T-helper 2 cell treated with Interferon-gamma antibody and Interleukin-4, amounts not matched to agents 5 μg/mL and 100 μg/mL, for 36 hours (primary cell): Measurements from ENCODE around the gene EXOC4.

Source experiments
- DNase-seq: peaks from one replicate; pipeline ENCODE4 v3.0.0; 2021; ENCODE audit warnings: low spot score
- H3K27ac Mint-ChIP-seq: one replicate; pipeline ENCODE4 v1.8.0; 2021; ENCODE audit warnings: mild to moderate bottlenecking, mixed read lengths
- H3K27me3 Mint-ChIP-seq: one replicate; pipeline ENCODE4 v1.8.0; 2021; ENCODE audit warnings: low read depth, mixed read lengths
- H3K36me3 Mint-ChIP-seq: one replicate; pipeline ENCODE4 v1.8.0; 2021; ENCODE audit warnings: low read depth, mixed read lengths
- H3K4me1 Mint-ChIP-seq: one replicate; pipeline ENCODE4 v1.8.0; 2021; ENCODE audit warnings: low read depth, mixed read lengths
- H3K4me3 Mint-ChIP-seq: one replicate; pipeline ENCODE4 v1.8.0; 2022; ENCODE audit warnings: mild to moderate bottlenecking, moderate library complexity, mixed read lengths
- H3K9me3 Mint-ChIP-seq: one replicate; pipeline ENCODE4 v1.8.0; 2021; ENCODE audit warnings: mixed read lengths

Gene EXOC4

GRCh38 chr7:133851411-133851810, 598.5 kb downstream of the EXOC4 start:
- Mint-ChIP-seq H3K36me3 (no peaks in the 10 kb centered on the region), H3K27me3 (no peaks in the 10 kb centered on the region), H3K4me3 (no peak overlapping the region), H3K27ac (no peak overlapping the region), H3K4me1 (peaks cover 5% of the 10 kb centered on the region), H3K9me3 (no peaks in the 10 kb centered on the region)
- no peak for DNase-seq

DNA sequence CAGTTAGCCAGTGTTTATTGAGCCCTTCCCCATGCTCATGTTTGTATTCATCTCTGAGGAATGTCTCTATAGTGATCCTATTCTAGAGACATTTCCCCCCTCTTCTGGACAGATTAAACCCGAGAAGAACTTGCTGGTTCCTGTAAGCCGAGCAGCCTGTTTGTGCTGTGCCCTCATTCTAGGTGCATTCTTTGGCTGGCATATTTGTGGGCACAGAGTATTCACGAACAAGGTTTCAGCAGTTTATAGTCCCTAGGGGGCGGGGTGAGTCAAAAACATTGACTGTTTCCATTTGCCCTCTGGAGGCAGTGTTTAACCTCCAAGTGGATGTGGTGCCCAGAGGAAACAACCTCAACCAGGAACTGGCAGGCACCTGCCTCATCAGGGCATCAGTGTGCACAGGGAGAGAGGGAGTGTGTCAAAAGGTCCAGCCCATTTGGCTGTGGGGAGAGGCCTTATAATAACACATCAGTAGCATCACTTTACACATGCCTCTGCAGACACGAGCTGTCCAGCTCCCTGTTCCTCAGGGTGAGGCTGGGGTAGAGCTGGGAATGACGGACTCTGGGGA, 600.9 kb downstream of the EXOC4 start:
- no peaks in the 10 kb centered on the region for H3K36me3 Mint-ChIP-seq
- no peaks in the 10 kb centered on the region for H3K9me3 Mint-ChIP-seq
- no peak overlapping the region for H3K27ac Mint-ChIP-seq
- DNase-seq: peak; percentile 14
- no peaks in the 10 kb centered on the region for H3K27me3 Mint-ChIP-seq
- H3K4me3 Mint-ChIP-seq: no peak overlapping the region
- H3K4me1 Mint-ChIP-seq: peaks cover 5% of the 10 kb centered on the region

DNA sequence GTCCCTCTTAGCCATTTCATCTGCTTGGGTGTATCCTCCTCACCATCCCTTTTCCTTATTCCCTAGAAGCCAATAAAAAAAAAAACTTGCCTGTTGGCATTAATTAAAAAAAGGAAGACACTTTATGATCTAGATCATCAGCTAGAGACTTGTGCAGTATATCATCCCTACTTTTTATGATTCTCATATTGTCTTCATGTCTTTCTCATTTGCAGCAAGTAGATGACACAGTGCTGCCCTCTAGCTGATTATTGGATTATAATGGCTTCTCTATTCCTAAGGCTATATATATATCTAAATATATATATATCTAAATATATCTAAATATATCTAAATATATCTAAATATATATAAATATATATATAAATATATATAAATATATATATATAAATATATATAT, 601.9 kb downstream of the EXOC4 start:
- no peak for DNase-seq
- no peaks in the 10 kb centered on the region for H3K36me3 Mint-ChIP-seq
- peaks cover 5% of the 10 kb centered on the region for H3K4me1 Mint-ChIP-seq
- no peaks in the 10 kb centered on the region for H3K27me3 Mint-ChIP-seq
- H3K9me3 Mint-ChIP-seq: no peaks in the 10 kb centered on the region
- no peak overlapping the region for H3K4me3 Mint-ChIP-seq
- H3K27ac Mint-ChIP-seq: no peak overlapping the region

DNA sequence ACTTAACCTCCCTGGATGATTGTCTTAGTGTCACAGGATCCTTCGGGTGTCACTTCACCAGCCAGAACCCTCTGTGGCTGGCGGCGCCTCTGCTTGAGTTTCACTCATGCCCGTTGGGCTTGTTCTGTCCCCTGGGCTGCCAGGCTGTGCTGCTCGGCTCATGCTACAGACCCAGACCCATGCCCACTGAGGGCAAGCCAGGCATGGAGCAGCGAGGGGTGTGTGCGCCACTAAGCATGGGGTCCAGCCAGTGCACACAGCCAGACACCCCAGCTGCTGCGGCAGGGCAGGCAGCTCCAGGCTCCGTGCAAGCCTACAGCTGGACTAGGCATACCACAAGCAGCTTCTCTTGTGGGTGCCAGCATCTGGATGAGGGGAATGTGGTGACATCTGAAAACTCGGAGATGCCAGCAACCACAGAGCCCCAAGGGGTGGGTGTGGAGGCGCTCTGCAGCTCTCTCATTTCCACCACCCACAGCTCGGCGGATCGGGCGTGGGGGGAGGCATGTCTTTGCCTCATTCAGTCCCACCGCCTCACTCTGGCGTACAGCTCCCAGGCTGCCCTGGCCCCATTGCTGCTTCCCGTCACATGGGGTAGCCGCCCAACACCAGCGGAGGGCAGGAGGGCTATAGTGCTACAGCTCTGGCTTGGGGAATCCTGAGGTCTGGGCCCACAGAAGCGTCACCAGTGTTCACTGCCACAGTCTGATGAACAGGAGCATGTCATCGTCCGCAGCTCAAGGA, 604.7 kb downstream of the EXOC4 start:
- H3K4me1 Mint-ChIP-seq: peaks cover 5% of the 10 kb centered on the region
- H3K4me3 Mint-ChIP-seq: no peak overlapping the region
- no peaks in the 10 kb centered on the region for H3K9me3 Mint-ChIP-seq
- H3K36me3 Mint-ChIP-seq: no peaks in the 10 kb centered on the region
- H3K27ac Mint-ChIP-seq: no peak overlapping the region
- no peak for DNase-seq
- H3K27me3 Mint-ChIP-seq: no peaks in the 10 kb centered on the region

DNA sequence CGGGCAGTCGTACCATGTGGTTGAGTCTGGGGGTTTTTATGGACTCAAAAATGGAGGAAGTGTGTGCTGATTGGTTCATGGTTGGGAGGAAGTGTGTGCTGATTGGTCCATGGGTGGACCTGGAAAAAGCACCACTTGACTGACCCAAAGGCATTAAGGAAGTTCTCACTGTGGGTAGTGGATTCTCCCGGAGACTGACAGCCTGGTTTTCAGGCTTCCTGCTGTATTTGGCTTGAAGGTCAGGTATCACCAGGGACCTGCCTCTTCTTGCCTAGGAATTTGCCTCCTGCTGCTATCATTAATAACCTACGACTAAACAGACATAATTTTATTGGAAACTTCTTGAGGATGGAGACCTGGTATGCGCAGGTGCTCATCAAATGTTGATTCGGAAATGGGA, 605.4 kb downstream of the EXOC4 start:
- Mint-ChIP-seq H3K27me3 (no peaks in the 10 kb centered on the region), H3K27ac (no peak overlapping the region), H3K36me3 (no peaks in the 10 kb centered on the region), H3K4me1 (peaks cover 5% of the 10 kb centered on the region), H3K9me3 (no peaks in the 10 kb centered on the region), H3K4me3 (no peak overlapping the region)
- no peak for DNase-seq

- Mint-ChIP-seq H3K27ac (no peak overlapping the region), H3K36me3 (no peaks in the 10 kb centered on the region), H3K4me3 (no peak overlapping the region), H3K4me1 (peaks cover 2% of the 10 kb centered on the region), H3K9me3 (no peaks in the 10 kb centered on the region), H3K27me3 (no peaks in the 10 kb centered on the region)
- no peak for DNase-seq
These were observed 606.4 kb downstream of the EXOC4 start for GRCh38 chr7:133859231-133859630.

DNA sequence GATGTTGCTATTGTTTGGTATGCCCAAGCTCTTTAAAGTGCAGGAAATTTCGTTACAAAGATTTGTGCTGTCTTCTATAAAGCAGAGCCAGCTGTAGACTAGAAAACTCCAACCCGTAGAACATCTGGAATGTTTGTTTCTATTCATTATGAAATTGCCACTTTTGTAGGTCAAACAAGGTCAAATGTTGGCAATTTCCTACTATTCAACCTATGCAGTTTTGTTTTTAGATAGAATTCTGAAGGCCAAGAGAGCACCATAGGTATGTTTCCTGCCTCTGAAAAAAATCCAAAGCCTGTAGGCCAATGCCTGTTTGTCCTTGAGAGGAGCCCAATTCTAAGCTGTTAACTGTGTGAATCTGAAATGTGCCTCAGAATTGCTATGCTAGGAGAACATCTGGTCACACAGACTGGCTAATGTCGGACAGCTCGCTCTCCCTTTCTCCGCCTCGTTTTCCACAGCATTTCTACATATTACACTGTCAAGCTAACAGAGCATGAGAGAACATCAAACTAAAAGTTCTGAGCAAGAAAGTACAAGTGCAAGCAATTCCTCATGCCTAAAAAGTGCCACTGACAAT, 607.1 kb downstream of the EXOC4 start:
- H3K9me3 Mint-ChIP-seq: no peaks in the 10 kb centered on the region
- no peak for DNase-seq
- no peak overlapping the region for H3K4me3 Mint-ChIP-seq
- no peaks in the 10 kb centered on the region for H3K27me3 Mint-ChIP-seq
- H3K27ac Mint-ChIP-seq: no peak overlapping the region
- H3K36me3 Mint-ChIP-seq: no peaks in the 10 kb centered on the region
- H3K4me1 Mint-ChIP-seq: no peaks in the 10 kb centered on the region

- H3K27me3 Mint-ChIP-seq: no peaks in the 10 kb centered on the region
- no peak for DNase-seq
- H3K4me3 Mint-ChIP-seq: no peak overlapping the region
- H3K36me3 Mint-ChIP-seq: no peaks in the 10 kb centered on the region
- H3K9me3 Mint-ChIP-seq: no peaks in the 10 kb centered on the region
- H3K4me1 Mint-ChIP-seq: no peaks in the 10 kb centered on the region
- no peak overlapping the region for H3K27ac Mint-ChIP-seq
These were observed 607.9 kb downstream of the EXOC4 start for GRCh38 chr7:133860628-133861335.

- Mint-ChIP-seq H3K36me3 (no peaks in the 10 kb centered on the region), H3K27me3 (no peaks in the 10 kb centered on the region), H3K27ac (no peak overlapping the region), H3K4me1 (no peaks in the 10 kb centered on the region), H3K4me3 (no peak overlapping the region), H3K9me3 (no peaks in the 10 kb centered on the region)
- no peak for DNase-seq
These were observed 609.0 kb downstream of the EXOC4 start for GRCh38 chr7:133861876-133862275.

- Mint-ChIP-seq H3K9me3 (no peaks in the 10 kb centered on the region), H3K36me3 (no peaks in the 10 kb centered on the region), H3K4me1 (no peaks in the 10 kb centered on the region), H3K4me3 (no peak overlapping the region), H3K27me3 (no peaks in the 10 kb centered on the region), H3K27ac (no peak overlapping the region)
- DNase-seq: no peak
These were observed 610.6 kb downstream of the EXOC4 start for GRCh38 chr7:133863362-133864061.

- Mint-ChIP-seq H3K4me3 (no peak overlapping the region), H3K4me1 (peaks cover 13% of the 10 kb centered on the region), H3K27ac (no peak overlapping the region), H3K27me3 (no peaks in the 10 kb centered on the region), H3K36me3 (no peaks in the 10 kb centered on the region), H3K9me3 (no peaks in the 10 kb centered on the region)
- no peak for DNase-seq
These were observed 616.7 kb downstream of the EXOC4 start for GRCh38 chr7:133869556-133869955.

DNA sequence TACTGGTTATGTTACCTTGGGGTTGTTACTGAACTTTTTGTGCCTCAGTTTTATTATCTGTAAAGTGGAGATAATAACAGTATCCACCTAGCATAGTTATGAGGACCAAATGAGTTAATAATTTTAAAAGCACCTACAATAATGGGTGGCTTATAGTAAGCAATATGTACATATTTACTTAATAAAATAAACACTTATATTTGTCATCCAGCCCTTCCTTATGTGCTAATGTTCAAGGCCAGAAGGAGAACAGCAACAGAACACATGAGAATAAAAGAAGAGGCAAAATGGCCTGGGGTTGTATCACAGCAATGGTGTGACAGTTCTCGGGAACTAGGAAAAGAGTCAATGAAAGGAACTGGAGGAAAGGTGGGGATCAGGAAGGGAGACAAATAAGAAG, 618.9 kb downstream of the EXOC4 start:
- no peak overlapping the region for H3K27ac Mint-ChIP-seq
- no peak overlapping the region for H3K4me3 Mint-ChIP-seq
- no peaks in the 10 kb centered on the region for H3K9me3 Mint-ChIP-seq
- no peaks in the 10 kb centered on the region for H3K27me3 Mint-ChIP-seq
- H3K4me1 Mint-ChIP-seq: peaks cover 17% of the 10 kb centered on the region
- no peak for DNase-seq
- H3K36me3 Mint-ChIP-seq: no peaks in the 10 kb centered on the region

- no peak for DNase-seq
- H3K27ac Mint-ChIP-seq: no peak overlapping the region
- H3K4me1 Mint-ChIP-seq: peaks cover 17% of the 10 kb centered on the region
These were observed 620.3 kb downstream of the EXOC4 start for GRCh38 chr7:133873187-133873586.

GRCh38 chr7:133873631-133874030, 620.8 kb downstream of the EXOC4 start:
- Mint-ChIP-seq H3K36me3 (no peaks in the 10 kb centered on the region), H3K4me3 (no peak overlapping the region), H3K27me3 (no peaks in the 10 kb centered on the region), H3K27ac (no peak overlapping the region), H3K4me1 (peaks cover 17% of the 10 kb centered on the region), H3K9me3 (no peaks in the 10 kb centered on the region)
- DNase-seq: no peak

More at GRCh38 chr7:133873187-133873586, 620.3 kb downstream of the EXOC4 start:
- Mint-ChIP-seq H3K36me3 (no peaks in the 10 kb centered on the region), H3K27me3 (no peaks in the 10 kb centered on the region), H3K9me3 (no peaks in the 10 kb centered on the region), H3K4me3 (no peak overlapping the region)
